DMS153 treated with DMSO at 0.1 percent for 48 hours (cell line): Measurements from ENCODE around the gene KTN1.

Experiments
- DNase-seq: peaks from one replicate; lab custom pipeline; 2025; ENCODE audit not compliant: unreplicated experiment; lab: John Stamatoyannopoulos, UW

The KTN1 gene

DNA sequence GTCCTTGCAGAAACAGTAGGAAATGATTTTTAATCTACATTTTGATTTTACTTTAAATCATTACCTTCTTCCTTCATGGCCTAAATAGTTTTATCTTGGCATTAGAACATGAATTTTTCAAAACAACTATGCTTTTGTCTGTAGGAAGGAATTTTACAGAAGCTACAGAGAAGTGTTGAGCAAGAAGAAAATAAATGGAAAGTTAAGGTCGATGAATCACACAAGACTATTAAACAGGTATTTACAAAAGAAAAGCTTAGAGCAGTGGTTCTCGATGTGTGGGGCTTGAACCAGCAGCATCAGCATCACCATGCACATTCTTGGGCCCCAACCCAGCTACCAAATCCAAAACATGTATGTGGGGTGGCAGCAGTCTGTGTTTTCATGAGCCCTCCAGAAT is 91.6 kb downstream of the KTN1 start:
- no peak for DNase-seq

- DNase-seq, result no peak
Measured at GRCh38 chr14:55673048-55673447, 93.0 kb downstream of the KTN1 start.

GRCh38 chr14:55681096-55681495 is 101.1 kb downstream of the KTN1 start:
- DNase-seq, result no peak

DNA sequence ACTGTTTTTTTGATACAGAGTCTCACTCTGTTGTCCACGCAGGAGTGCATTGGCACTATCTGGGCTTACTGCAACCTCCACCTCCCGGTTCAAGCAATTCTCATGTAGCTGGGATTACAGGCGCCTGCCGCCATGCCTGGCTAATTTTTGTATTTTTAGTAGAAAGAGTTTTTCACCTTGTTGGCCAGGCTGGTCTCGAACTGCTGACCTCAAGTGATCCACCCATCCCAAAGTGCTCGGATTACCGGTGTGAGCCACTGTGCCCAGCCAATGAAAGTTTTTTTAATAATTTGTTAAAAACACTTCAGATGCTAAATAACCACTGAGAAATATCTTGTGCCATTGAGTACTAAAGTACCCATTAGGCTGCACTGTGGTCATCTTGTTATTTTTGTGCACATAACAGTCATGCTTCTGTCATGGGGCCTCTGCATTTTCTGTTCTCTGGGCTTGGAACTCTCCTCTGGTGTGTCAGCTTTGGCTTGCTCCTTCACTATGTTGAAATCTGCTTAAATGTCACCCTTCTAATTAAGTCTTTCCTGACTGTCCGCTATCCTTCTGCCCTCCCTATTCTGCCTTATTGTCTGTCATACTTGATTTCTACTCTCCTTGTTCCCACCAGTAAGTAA is 105.1 kb downstream of the KTN1 start:
- no peak for DNase-seq

DNA sequence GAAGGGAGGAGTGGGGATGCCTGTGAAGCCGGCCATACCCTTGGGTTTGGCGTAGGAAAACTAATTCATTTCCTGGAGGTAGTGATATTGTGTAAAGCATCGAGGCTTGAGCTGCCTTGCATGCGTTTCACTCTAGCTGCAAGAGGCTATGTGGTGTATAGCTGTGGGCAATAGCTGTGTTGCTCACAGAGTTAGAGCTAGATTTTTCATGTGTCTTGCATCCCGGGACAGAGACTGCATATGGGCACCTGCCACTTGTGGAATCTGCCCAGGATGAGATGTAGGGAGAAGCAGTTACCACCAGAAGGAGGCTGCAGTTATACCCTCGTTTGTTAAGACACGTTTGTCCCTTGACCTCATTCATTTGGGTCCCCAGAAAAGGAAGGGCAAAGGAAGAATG is 106.7 kb downstream of the KTN1 start:
- no peak for DNase-seq

DNA sequence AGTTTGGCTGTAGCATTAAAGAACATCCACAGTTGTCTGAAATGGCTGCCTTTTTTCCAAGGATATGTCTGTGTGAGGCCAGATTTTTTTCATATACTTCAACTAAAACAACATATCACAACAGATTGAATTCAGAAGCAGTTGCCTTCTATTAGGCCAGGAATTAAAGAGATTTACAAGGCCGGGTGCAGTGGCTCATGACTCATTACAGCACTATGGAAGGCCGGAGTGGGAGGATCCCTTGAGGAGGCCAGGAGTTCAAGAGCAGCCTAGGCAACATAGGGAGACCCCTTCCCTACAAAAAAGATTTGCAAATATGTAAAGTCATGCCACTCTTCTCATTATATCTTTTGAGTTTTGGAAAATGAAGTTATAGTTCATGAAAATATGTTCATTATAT is 108.6 kb downstream of the KTN1 start:
- DNase-seq, result no peak

DNA sequence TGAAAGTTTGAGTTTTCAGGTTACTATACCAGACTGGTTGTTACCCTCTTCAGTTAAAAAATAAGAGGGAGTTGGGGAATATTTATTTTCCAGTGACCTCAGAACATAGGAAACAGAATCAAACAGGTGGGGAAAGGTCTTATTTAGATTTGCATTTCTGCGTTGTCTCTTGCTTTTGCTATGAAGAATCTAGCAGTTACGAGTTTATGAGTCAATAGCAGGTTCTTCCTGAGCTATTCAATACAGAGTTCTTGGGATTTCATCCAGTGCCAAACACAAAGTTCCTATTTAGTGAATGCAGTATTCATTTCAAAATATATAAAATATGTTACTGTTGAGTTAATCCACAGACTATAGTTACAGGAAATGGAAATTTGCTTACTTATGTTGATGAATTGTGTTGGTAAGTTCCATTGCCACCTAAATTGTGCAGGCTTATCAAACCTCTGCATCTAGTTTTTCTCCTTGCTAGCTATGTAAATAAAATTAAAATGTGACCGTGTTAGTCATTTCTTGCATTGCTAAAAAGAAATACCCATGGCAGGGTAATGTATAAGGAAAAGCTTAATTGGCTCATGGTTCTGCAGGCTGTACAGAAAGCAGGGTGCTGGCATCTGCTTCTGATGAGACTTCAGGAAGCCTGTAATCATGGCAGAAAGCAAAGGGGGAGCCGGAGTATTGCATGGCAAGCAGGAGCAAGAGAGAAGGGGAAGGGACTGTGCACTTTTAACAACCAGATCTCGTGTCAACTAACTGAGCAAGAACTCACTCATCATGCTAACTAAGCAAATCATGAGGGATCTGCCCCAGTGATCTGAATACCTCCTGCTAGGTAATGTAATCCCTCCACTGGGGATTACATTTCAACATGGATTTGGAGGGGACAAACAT is 110.2 kb downstream of the KTN1 start:
- no peak for DNase-seq

- DNase-seq, result no peak
Measured at GRCh38 chr14:55691659-55692058, 111.7 kb downstream of the KTN1 start.

GRCh38 chr14:55693904-55694303 is 113.9 kb downstream of the KTN1 start:
- no peak for DNase-seq

DNA sequence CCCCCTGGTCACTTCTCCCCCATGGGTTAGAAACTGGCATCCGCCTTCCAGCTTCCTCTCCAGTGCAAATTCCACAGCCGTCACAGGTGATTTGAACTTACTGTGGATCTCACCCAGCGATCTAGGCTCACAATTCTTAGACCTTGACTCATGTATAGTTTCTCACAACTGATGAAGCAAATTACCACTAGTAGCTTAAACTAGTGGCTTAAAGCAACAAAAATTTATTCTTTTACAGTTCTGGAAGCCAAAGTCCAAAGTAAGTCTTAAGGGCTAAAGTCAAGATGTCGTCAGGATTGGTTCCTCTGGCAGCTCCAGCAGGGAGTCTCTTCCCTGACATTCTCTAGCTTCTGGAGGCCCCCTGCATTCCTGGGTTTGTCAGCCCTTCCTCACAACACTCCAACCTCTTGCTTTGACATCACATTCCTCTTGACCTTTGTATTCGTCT is 117.4 kb downstream of the KTN1 start:
- DNase-seq, result no peak

GRCh38 chr14:55698051-55698450 is 118.0 kb downstream of the KTN1 start:
- DNase-seq, result no peak

DNA sequence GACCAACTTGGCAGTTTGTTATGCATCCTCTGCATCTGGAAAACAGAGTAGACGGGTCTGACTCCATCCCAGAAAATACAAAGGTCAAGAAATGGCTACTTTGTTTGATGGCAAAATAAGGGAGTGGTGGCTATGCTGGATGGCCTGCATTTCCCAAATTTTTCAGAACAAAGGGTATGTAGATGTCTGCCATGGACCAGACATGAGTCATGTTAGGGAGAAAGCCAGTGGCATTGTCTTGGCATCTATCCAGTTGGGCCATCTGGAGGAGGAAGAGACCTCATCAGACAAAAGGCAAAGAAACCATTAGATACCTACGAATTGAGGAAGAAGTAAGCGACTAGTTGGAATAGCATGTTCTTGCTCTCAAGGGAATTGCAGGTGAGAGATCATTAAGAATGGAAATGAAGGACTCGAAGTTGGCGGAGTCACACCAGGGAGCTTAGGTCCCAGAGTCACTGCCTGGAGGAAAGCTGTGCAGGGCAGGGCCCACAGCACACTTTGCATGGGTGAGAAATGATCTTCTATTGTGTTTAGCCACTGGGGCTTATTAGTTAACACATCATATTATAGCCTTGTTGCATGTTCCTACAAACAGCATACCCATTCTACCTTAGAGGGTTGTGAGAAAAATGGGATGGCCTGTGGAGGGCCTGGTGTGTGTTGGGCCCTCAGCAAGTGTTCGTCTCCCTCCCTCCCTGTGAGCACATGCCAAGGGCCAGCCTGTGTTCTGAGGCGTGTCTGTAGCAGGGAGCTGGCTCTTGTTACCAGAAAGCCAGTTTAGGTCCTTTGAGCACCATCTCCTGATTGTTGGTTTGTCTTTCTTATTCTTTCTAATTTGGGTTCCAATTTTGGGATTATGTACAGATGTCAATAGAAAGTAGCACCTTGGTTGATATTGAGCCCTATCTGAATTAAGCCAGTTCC is 119.4 kb downstream of the KTN1 start:
- no peak for DNase-seq

GRCh38 chr14:55701638-55702037 is 121.6 kb downstream of the KTN1 start:
- no peak for DNase-seq

- no peak for DNase-seq
Measured at GRCh38 chr14:55702511-55702910, 122.5 kb downstream of the KTN1 start.

DNA sequence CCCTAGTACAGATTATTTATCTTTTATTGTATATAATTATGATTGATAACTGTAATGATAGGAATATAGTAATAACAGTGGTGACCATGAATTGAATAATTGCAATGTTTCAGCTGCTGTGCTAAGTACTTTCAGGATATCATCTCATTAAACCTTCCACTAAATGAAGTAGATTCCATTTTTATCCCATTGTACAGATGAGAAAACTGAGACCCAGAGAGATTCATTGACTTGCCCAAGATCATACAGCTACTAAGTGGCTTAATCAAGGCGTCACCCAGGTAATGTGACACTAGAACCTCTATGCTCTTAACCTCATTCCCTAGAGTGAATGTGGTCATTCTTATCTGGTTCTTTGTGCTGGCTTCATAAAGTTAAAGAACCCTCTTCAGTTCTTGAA is 124.6 kb downstream of the KTN1 start:
- DNase-seq, result no peak

DNA sequence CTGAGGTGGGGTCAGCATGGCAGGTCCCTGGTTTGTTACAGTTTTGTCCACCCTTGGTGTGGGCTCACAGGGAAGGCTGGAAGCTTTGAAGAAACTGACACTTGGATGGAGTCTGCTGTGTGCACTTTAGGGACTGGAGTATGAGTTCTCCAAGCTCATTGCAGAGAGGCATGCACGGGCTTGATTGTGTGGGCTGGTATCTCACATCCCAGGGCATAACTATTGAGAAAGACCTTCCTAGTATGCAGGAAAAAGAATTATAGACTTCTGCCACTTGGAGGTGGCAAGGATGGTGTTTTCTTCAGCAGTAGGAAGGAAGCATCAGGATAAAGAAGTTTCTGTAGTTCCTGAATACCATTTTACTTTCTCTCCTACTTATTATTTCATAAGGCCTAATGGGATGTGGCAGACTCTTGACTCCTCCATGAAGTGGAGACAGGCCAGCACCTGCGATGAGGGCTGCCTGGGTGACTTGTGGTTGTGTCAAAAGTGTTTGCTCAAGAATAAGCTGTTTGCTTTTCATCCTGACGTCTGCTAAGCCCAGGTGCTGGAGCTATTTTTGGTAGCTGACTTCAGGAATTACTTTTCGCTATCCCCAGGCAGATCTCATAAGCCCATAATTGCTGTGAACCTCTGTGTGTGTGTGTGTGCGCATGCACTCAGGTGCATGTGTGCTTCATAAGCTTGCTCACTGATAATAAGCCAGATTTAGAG is 125.8 kb downstream of the KTN1 start:
- DNase-seq, result peak; percentile 90

DNA sequence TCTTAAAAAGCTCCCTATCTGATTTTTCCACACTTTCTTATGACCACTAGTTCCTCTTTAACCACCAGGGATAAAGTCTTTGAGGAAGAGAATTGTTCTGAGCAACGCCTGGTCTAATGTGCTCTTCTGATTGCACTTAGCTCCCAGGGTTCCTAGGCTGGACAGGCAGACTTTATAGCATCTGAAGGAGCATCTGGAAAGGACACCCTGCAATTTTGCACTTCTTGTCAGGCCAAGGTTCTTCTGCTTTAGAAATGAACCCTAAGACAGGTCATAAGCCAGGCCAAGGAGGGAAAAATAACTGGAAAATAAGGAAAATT is 126.3 kb downstream of the KTN1 start:
- no peak for DNase-seq

- no peak for DNase-seq
Measured at GRCh38 chr14:55706893-55707292, 126.9 kb downstream of the KTN1 start.

GRCh38 chr14:55707365-55707804 is 127.4 kb downstream of the KTN1 start:
- DNase-seq, result peak; percentile 69

DNA sequence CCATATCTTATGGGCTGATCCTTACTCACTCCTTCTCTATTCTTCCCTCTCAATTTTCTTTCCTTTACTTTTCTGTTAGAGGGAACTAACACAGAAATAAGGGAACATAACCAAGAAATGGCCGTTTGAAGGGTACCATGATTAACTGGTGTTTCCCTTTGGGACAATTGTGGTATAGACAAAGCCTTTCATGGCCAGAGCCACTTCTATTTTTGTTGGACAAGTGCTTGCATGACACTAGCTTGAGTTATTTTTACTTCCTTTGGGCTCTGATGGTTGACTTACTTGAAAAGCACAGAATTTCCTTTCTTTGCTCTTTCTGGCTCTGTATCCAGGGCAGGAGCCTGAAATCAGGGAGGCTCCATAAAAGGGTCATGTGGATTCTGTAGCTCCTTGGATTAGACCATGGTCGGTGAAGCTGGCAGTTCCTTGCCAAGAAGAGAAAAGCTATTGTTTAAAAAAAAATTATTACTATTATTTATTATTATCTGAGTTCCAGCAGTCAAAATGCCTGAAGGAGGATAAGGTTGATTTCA is 130.6 kb downstream of the KTN1 start:
- no peak for DNase-seq
